Tibial nerve (tissue), 4 donors: ENCODE measurements around the gene TRHDE. TPM values are rescaled to one million over a fixed set of nuclear protein-coding genes. Genes with fewer than 3 reads are reported as not detected.
A peak's percentile ranks its signal among the peaks of the same experiment; 100 is the strongest.

Source experiments
- DNase-seq, 2 donors: peaks; one replicate each; pipeline ENCODE4 v3.0.0-alpha.2; 2019; ENCODE audit warnings: low spot score in 2 of 2
- H3K27ac ChIP-seq, 4 donors: fragments of 200-600 bp; sonication (generic) in 3 of 4; one replicate each; pipeline ENCODE4 v1.5.1; 2017 to 2019; ENCODE audit warnings: mild to moderate bottlenecking in 1 of 4
- H3K27me3 ChIP-seq, 2 donors: fragments of 200-600 bp; sonication (generic) in 1 of 2; one replicate each; pipeline versions ENCODE4 v1.5.1 to v1.6.0; 2017 to 2019
- H3K36me3 ChIP-seq, 3 donors: fragments of 200-600 bp; sonication (generic); one replicate each; pipeline ENCODE4 v1.5.1; 2018 to 2019
- H3K4me1 ChIP-seq, 4 donors: fragments of 200-600 bp; sonication (generic) in 3 of 4; one replicate each; pipeline ENCODE4 v1.5.1; 2017 to 2019
- H3K4me3 ChIP-seq, 4 donors: fragments of 200-600 bp; sonication (generic) in 3 of 4; one replicate each; pipeline ENCODE4 v1.5.1; 2017 to 2019; ENCODE audit warnings: mild to moderate bottlenecking in 1 of 4, moderate library complexity in 1 of 4
- H3K9me3 ChIP-seq, 4 donors: fragments of 200-600 bp; sonication (generic) in 3 of 4; one replicate each; pipeline ENCODE4 v1.5.1; 2017 to 2019
- CTCF ChIP-seq, 5 experiments: fragments of 200-600 bp in 3 of 5; fragments of 450-650 bp in 2 of 5; sonication (generic) in 3 of 5; IDR thresholded peaks; one replicate each; pipeline ENCODE4 v1.5.1; 2016 to 2019; ENCODE audit warnings: antibody characterized with exemption in 5 of 5, mild to moderate bottlenecking in 3 of 5, moderate library complexity in 2 of 5
- EP300 ChIP-seq, 2 donors: sonication (generic); formaldehyde crosslinking; IDR thresholded peaks; one replicate each; pipeline ENCODE4 v1.6.1; 2017; ENCODE audit warnings: antibody characterized with exemption in 2 of 2, mild to moderate bottlenecking in 1 of 2
- POLR2A ChIP-seq, 2 donors: fragments of 450-650 bp; IDR thresholded peaks; one replicate each; pipeline ENCODE4 v1.6.1; 2017; ENCODE audit warnings: antibody characterized with exemption in 2 of 2, mild to moderate bottlenecking in 2 of 2, moderate library complexity in 2 of 2
- WGBS, 2 donors: methylation state at CpG; one replicate each; pipeline ENCODE4 v1.1.5; 2018; 5-methylcytosine and 5-hydroxymethylcytosine counted together
- total RNA-seq, 4 donors: library from RNA; depleted of rRNA; stranded (reverse); fragments of >200 nt; gene quantifications; one replicate each; pipeline ENCODE4 v1.1.0, GENCODE V29; 2016

Gene TRHDE
- total RNA-seq, 4 donors from 2014 or later = 0.98 to 11.1 (median 2.8) TPM

DNA sequence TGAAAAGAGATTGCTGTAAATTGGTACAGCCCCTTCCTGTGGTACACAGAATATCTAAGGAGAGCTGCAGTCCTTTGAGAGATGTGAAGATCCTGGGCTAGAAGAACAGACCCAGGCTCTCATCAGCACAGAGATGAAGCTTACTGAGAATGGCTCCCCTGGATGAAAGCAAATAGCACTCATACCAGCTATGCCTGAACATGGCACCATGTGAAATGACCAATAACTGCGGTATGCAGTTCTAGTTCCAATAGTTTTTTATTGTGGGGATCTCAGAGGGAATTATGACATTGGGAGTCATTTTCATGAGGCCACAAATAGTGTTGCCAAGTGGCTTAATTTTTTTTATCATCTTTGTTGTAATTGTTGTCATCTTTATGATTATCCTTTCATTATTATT lies 15.4 kb upstream of the TRHDE start:
- Histone ChIP-seq H3K4me1 (no peaks in the 10 kb centered on the region), H3K36me3 (no peaks in the 10 kb centered on the region)
- 92 to 96% methylated on average over 1 of the region's 1 CpG for WGBS, 2 donors

GRCh38 chr12:72261885-72262284 lies 10.3 kb upstream of the TRHDE start:
- H3K4me3 ChIP-seq = no peak overlapping the region
- DNase-seq = no peak
- no peaks in the 10 kb centered on the region for H3K27me3 ChIP-seq
- H3K27ac ChIP-seq = no peak overlapping the region
- no peaks in the 10 kb centered on the region for H3K9me3 ChIP-seq
- no peaks in the 10 kb centered on the region for H3K36me3 ChIP-seq
- 52 to 61% methylated on average over 2 of the region's 2 CpGs for WGBS, 2 donors
- no peaks in the 10 kb centered on the region for H3K4me1 ChIP-seq
- TF ChIP-seq POLR2A (IDR thresholded peaks at IDR 0.05) (no peak), CTCF (IDR thresholded peaks at IDR 0.05) (no peak), EP300 (IDR thresholded peaks at IDR 0.05) (no peak)

More for the DNA sequence above, 15.4 kb upstream of the TRHDE start:
- DNase-seq = no peak
- TF ChIP-seq EP300 (IDR thresholded peaks at IDR 0.05) (no peak), POLR2A (IDR thresholded peaks at IDR 0.05) (no peak), CTCF (IDR thresholded peaks at IDR 0.05) (no peak)
- Histone ChIP-seq H3K4me3 (no peak overlapping the region), H3K27ac (no peak overlapping the region), H3K9me3 (no peaks in the 10 kb centered on the region), H3K27me3 (no peaks in the 10 kb centered on the region)

DNA sequence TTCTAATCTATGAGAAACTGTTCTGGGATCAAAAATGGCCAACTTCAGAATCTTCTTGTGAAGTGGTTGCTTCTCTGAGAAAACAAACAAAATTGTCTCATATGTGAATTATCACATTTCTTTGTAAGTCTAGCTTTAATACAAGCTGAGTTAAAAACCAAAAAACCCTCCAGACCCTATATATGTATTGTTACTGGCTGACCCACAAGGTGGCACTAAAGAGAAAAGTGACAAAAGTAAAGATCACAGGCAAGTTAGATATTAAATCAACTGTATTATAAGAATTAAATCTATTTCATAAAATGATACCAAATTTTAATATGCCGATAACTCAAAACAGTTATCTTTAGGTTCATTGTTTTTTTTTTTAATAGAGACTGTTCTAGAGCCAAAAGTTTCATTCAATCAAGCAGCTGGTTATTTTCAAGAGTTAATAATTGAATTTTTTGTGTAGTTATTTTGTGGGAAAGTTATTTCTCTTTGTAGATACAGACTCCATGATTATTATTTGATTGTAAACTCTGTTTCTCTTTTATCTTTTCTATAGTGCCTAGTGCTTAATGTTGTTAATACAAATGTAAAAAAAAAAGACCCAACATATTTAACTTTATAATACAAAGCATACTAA lies 7.5 kb upstream of the TRHDE start:
- WGBS, 2 donors = 68 to 81% methylated on average over 1 of the region's 1 CpG
- Histone ChIP-seq H3K4me3 (no peak overlapping the region), H3K27ac (no peak overlapping the region), H3K27me3 (no peaks in the 10 kb centered on the region), H3K36me3 (no peaks in the 10 kb centered on the region), H3K9me3 (no peaks in the 10 kb centered on the region), H3K4me1 (no peaks in the 10 kb centered on the region)
- DNase-seq = no peak
- TF ChIP-seq EP300 (IDR thresholded peaks at IDR 0.05) (no peak), CTCF (IDR thresholded peaks at IDR 0.05) (peak in 1 of 5 experiments; percentile 37)

DNA sequence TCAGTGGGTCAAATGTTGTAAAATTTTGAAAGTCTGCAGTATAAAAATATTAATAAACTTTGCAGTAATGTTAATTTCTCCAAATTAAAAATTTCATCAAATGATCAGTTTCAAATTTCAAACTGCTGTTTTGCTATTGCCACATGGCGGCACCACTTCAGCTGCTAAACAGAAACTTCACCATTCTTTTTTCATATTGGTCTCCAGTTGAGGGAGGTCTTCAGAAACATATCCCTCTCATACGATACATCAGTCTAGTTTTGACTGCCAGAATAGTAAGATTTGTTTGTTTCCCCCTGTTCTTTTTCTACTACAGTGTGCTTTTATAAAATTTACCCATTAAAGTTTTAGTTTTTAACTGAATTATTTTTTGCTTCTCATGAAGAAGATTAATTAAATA lies 4.2 kb upstream of the TRHDE start:
- no peak for TF ChIP-seq POLR2A (IDR thresholded peaks at IDR 0.05)
- TF ChIP-seq CTCF (IDR thresholded peaks at IDR 0.05) = no peak
- no peak for TF ChIP-seq EP300 (IDR thresholded peaks at IDR 0.05)

DNA sequence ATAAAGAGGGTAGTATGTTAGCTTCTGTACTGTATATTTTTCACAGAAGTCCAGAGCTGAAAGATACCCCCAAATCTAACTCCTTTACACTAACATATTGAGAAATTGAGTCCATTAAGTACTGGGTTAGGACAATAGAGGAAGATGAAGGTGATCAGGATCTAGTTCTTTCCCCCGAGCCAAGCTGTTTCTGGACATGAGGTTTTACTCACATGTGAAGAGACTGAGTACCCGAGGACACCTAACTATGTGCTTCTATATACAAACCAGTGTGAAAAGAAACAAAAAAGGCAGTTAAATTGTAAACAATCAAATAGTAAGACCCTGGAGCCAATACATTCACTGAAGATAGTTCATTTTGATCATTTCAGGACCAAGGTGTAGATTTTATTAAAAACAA lies 3.8 kb upstream of the TRHDE start:
- no peaks in the 10 kb centered on the region for H3K36me3 ChIP-seq
- no peak for DNase-seq
- H3K27ac ChIP-seq = no peak overlapping the region
- TF ChIP-seq EP300 (IDR thresholded peaks at IDR 0.05) (no peak), POLR2A (IDR thresholded peaks at IDR 0.05) (no peak), CTCF (IDR thresholded peaks at IDR 0.05) (no peak)
- peaks cover 0 to 25% (median 0%) of the 10 kb centered on the region in 4 donors for H3K4me1 ChIP-seq
- no peaks in the 10 kb centered on the region for H3K9me3 ChIP-seq
- no peak overlapping the region for H3K4me3 ChIP-seq
- 65 to 66% methylated on average over 2 of the region's 2 CpGs for WGBS, 2 donors
- H3K27me3 ChIP-seq = peaks cover 0 to 19% of the 10 kb centered on the region in 2 donors

More for the DNA sequence above, 4.2 kb upstream of the TRHDE start:
- H3K4me3 ChIP-seq = no peak overlapping the region
- H3K4me1 ChIP-seq = peaks cover 0 to 21% (median 0%) of the 10 kb centered on the region in 4 donors
- no peak for DNase-seq
- H3K9me3 ChIP-seq = no peaks in the 10 kb centered on the region
- H3K27me3 ChIP-seq = peaks cover 0 to 15% of the 10 kb centered on the region in 2 donors
- H3K36me3 ChIP-seq = no peaks in the 10 kb centered on the region
- H3K27ac ChIP-seq = no peak overlapping the region
- 49 to 57% methylated on average over 2 of the region's 2 CpGs for WGBS, 2 donors
